Hematopoietic multipotent progenitor cell treated with erythropoietin and hydrocortisone succinate and interleukin-3 and kit ligand, for 4 days (in vitro differentiated cells): ENCODE data around the gene OR2Y1.
"Not testable (repeated sequence)": the region's sequence is repeated elsewhere in the genome, so short reads cannot be mapped to it uniquely, and the experiment has no call there.

Source experiments
- DNase-seq: peaks from one replicate; pipeline ENCODE4 v3.0.0-alpha.2; 2015

The OR2Y1 gene

DNA sequence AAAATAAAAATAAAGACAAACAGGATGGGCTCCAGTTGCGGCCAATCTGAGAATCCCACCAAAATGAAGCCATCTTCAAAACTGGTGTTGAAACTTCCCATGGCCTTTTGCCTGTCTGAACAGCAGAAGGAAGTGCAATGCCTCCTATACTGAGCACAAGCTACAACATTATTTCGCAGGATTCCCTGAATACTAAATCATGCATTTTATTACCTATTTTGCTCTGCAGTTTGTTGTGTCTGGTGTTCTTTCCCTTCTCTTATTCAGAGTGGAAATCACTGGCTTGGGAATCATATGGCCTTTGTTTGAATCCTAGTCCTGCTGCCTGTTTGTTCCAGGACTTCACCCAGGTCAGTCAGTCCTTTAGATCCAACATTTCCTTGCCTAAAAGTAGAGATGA is at the start of gene OR2Y1:
OR2Y1 (minus strand) TSS at position 101 of the 400 bp plus-strand sequence; CDS start at position 101, 0 bp downstream.
- DNase-seq: no peak

DNA sequence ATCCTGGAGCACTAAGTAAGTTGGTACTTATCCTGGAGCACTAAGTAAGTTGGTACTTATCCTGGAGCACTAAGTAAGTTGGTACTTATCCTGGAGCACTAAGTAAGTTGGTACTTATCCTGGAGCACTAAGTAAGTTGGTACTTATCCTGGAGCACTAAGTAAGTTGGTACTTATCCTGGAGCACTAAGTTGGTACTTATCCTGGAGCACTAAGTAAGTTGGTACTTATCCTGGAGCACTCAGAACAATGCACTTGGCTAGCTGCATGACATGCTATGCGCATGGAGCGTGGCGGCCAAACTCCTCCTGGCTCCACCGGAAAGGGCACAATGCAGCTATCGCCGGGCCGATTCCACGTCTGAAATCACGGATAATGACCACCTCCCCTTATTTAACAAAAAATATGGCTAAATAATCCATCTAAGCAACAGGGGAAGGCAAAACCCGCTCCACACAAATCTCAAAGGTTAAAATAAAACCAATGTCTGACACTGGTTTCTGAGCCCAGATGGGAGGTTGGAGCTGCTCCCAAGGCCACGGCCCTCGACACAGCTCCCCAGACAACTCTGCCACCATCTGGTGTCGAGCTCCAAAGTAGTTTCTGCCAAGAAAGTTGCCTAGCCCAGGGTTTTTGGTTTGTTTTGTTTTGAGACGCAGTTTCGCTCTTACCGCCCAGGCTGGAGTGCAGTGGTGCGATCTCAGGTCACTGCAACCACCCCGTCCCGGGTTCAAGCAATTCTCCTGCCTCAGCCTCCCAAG is 49.0 kb upstream of the OR2Y1 start:
- DNase-seq: not testable (repeated sequence)

GRCh38 chr5:180787711-180788431 is 48.0 kb upstream of the OR2Y1 start:
- DNase-seq: no peak

DNA sequence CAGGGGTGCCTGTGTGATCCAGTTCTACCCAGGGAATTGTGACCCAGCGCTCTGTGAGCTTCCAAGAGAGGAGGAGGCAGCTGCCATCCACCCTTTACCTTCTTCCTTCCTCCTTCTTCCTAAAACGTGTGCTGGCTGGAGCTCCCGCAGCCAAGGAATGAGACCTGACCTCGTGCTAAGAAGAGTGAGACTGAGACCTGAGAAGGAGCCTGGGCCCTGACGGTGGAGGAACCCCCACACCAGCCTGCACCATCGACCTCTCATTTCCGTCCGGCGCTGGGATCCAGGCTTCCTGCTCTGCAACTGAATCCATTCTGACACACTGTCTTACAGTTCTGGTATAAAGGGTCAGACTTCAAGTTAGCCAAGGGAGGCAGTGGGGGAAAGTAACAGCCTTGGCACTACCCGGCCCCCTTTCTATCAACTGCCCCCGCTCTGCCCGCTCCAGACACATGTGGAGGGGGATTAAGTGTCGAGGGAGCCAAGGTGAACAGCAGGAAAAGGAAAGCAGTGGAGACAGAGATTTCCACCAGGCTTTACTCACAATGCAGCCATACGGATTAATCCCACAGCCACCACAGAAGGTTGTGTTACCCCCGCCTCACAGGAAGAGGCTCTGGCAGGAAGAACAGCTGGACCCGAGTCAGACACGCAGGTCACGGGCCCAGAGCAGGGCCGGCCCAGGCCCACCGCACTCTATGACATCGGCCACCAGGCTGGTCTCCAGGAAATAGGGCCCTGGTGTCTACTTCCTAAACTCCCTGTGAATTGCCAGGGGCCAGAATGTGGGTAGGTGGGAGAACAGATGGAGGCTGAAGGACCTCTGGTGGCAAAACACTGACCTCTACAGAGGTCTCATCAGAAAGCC is 46.9 kb upstream of the OR2Y1 start:
- no peak for DNase-seq

GRCh38 chr5:180785794-180786221 is 46.0 kb upstream of the OR2Y1 start:
- DNase-seq: no peak

DNA sequence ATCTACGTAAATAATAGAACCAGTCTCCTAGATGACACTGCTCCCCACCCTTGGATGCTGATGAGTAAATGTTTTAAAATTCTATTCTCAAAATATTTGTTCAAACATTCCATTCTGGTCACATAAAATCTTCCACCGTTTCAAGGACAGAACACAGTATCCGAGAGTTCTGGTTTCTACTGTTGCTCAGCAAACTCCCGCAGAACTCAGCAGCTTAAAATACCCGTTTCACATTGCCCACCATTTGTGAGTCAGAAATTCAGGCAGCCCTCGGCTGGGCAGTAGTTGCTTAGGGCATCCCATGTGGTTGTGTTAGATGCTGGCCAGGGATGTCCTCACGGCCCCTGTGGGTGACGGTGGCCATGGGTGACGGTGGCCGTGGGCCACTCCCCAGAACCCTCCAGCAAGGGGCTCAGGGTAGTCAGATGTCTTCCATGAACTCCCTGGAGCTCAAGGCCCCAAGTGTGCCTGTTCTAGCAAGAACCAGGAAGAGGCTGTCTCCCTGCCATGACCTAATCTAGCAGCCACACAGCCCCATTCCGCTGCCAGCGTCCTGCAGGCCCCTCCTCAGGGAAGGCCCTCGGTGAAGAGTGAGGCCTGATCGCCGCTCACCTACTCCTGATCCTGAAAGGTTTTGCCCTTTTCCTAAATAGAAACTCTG is 45.4 kb upstream of the OR2Y1 start:
- DNase-seq: no peak

DNA sequence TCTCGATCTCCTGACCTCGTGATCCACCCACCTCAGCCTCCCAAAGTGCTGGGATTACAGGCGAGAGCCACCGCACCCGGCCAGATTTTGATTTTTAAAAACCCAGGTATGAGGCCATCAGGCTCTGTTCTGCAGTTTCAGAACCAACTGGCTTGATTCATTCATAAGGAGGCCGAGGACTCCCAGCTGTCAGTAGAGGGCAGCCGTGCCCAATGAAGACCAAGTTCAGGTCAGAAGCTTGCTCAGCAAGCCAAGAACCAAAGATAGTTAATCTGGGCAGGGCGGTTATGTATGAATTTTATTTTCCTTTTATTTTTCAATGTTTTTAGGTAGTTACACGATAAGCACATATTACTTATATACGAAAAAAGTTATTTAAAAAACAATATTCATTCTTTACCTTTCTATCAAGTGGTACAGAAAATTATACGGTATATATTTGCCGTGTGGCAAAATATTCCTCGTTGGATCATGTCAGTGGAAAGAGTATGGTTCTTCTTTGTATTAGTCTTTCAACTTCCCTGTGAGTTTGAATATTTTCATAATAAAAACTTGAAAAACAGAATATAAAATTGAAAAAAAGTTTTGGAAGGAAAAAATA is 44.7 kb upstream of the OR2Y1 start:
- DNase-seq: peak; percentile 91

- no peak for DNase-seq
These were observed 43.6 kb upstream of the OR2Y1 start for GRCh38 chr5:180783340-180784052.

- no peak for DNase-seq
These were observed 42.9 kb upstream of the OR2Y1 start for GRCh38 chr5:180782748-180783147.

DNA sequence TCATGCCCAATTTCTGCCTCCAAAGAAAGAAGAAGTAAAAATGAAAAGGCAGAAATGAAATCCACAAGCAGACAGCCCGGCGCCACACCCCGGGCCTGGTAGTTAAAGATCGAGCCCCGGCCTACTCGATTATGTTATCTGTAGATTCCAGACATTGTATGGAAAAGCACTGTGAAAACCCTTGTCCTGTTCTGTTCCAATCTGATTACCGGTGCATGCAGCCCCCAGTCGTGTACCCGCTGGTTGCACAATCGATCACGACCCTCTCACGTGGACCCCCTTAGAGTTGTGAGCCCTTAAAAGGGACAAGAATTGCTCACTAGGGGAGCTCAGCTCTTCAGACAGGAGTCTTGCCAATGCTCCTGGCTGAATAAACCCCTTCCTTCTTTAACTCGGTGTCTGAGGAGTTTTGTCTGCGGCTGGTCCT is 42.1 kb upstream of the OR2Y1 start:
- peak; percentile 76 for DNase-seq

DNA sequence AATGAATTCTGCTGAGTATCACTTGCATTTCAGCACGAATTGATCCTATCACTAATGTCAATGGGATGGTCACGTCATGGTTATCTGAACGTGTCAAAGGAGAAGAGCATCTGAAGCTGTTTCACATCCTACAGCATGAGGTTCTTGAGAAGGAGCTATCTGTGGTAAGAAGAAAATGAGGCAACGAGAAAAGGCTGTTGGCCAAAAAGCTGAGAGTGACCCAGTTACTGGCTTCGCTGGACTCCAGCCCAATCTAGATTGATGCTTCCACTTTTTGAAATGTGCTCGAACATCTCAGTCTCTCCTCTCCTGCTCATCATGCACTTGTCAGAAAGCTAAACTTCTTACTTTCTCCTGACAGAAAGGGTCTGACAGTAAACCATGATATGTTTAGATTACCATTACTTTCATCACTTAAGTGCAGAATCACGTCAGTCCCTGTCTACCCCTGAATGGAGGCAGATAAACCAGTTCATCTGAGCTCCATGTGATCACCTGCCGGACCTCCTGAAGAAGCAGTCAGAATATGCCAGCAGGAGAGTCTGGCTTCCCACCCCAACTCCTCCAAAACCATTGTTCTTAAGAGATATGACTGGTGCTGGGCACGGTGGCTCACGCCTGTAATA is 40.2 kb upstream of the OR2Y1 start:
- no peak for DNase-seq

- DNase-seq: no peak
These were observed 37.6 kb upstream of the OR2Y1 start for GRCh38 chr5:180777475-180777874.

DNA sequence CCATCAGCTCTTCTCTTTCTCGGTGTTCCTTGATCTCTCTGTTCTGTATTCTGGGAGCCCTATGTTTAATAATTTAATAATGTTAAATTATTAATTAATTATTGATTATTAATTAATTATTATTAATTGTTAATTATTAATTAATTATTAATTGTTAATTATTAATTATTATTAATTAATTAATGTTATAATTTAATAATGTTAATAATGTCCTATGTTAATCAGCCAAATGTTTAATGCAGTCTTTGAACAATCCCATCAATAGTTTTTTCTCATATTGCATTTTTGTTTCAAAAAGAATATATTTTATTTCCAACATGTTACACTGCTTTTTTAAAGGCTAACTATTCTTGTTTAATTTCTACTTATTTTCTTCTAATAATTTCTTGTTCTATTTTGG is 36.5 kb upstream of the OR2Y1 start:
- no peak for DNase-seq

GRCh38 chr5:180775624-180776023 is 35.8 kb upstream of the OR2Y1 start:
- DNase-seq: no peak

DNA sequence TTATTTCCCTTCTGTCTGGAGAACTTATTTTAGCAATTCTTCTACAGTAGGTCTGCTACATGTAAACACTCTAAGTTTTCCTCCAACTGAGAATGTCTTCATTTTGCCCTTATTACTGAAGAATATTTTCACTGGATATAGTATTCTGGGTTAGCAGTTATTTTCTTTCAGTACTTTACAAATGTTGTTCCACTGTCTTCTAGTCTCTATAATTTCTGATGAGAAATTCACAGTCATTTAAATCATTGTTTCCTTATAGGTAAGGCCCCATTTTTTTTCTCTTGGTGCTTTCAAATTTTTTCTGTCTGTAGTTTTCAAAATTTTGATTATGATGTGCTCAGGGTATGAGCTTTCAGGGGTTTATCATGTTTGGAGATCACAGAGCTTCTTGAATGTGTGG is 32.0 kb upstream of the OR2Y1 start:
- DNase-seq: no peak

GRCh38 chr5:180769821-180770220 is 30.0 kb upstream of the OR2Y1 start:
- no peak for DNase-seq

DNA sequence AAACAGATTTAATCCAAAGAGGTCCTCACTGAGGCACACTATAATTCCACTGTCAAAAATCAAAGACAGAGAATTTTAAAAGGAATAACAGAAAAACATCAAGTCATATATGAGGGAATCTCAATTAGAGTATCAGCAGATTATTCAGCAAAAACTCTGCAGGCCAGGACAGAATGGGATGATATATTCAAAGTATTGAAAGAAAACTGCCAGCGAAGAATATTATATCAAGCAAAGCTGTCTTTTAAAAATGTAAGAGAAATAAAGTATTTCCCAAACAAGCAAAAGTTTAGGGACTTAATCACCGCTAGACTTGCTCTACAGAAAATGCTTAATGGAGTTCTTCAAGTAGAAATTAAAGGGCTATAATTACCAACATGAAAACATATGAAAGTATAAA is 15.7 kb upstream of the OR2Y1 start:
- DNase-seq: no peak

- no peak for DNase-seq
These were observed 4.4 kb upstream of the OR2Y1 start for GRCh38 chr5:180744253-180744652.

DNA sequence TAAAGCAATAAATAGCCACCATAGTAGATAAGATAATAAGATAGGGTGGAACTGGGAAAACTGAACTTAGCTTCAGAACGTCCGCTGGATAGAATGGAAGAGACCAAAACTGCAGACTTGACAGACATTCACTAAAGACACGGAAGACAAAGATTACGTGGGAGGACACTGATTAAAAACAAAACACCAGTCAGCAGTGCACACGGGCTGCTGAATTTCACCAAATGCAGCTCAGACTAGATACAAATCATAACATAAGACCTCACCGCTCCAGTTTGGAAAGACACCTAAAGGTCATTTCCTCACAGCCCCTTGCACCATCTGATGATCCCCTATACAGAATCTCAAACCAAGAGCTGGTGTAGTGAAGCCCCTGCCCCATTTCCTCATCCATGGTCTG is 2.9 kb upstream of the OR2Y1 start:
- DNase-seq: no peak

- not testable (repeated sequence) for DNase-seq
These were observed 1.1 kb upstream of the OR2Y1 start for GRCh38 chr5:180740953-180741352.

DNA sequence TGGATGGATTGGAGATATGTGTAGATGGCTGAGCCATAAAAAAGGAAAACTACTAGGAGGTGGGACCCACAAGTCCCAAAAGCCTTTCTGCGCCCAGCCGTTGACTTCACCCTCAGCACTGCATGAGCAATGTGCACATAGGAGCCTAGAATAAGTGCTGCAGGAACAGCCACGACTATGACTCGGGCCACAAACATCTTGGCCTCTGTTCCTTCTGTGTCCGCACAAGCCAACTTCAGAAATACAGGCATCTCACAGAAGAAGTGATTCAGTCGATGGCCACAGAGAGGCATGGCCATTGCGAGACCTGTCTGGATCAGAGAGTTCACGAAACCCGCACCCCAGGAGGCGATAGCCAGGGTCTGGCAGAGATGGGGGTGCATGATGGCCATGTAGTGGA is 587 bp downstream of the OR2Y1 start:
- DNase-seq: no peak
